Measurements from ENCODE around the gene GAL3ST2. TPM values are rescaled to one million over a fixed set of nuclear protein-coding genes. Genes with fewer than 3 reads are reported as not detected.

GAL3ST2 gene
- total RNA-seq, 1 donor from 2014 or later: not detected

DNA sequence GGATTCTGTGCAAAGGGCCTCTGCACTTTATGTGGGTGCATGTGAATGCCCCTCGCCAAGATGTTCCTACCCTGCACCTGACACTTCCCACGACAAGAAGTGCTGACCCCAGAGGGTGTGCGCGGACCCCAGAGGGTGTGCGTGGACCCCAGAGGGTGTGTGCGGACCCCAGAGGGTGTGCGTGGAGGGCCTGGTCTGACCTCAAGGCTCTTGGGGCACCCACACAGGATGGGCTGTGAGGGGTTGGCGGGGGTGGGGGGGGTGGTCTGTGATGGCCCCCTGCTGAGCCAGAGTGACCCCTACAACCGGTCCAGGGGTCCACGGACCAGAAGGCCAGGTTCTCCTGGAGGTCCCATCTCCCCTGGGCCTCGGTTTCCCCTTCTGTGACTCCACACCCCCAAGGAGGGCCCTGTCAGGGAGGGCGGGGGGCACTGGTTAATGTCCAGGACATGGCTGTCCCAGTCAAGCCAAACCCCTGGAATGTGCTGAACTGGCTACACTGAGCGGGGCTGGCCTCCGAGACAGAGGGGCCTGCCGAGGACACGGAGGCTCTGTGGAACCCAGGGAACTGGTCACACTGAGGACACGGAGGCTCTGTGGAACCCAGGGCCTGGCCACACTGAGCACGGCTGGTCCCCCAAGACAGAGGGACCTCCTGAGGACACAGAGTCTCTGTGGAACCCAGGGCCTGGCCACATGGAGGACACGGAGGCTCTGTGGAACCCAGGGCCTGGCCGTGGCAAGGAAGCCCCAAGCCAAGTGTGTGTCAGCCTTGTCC lies 35.5 kb downstream of the GAL3ST2 start:
- H3K9me3 Mint-ChIP-seq (ENCODE audit: unreplicated experiment): no peaks in the 10 kb centered on the region
- Histone ChIP-seq H3K79me2 (ENCODE audit: insufficient read depth, low read length) (no peaks in the 10 kb centered on the region), H3K27ac (ENCODE audit: low read depth, low read length) (no peak overlapping the region), H3K4me2 (ENCODE audit: low read length) (no peak overlapping the region), H3K36me3 (ENCODE audit: insufficient read depth, low read length) (no peaks in the 10 kb centered on the region), H4K20me1 (ENCODE audit: insufficient read depth, low read length) (no peaks in the 10 kb centered on the region), H3K9me3 (ENCODE audit: insufficient read depth, low read depth, low read length) (no peaks in the 10 kb centered on the region), H3K9ac (ENCODE audit: low read length) (no peak overlapping the region), H2AFZ (ENCODE audit: low read depth, low read length) (no peak overlapping the region), H3K27me3 (ENCODE audit: insufficient read depth, low read length) (no peaks in the 10 kb centered on the region), H3K4me3 (ENCODE audit: insufficient read depth, low read depth, low read length) (no peak overlapping the region), H3K4me1 (ENCODE audit: insufficient read depth, low read length) (no peaks in the 10 kb centered on the region)
- H3K4me1 Mint-ChIP-seq (ENCODE audit: low read depth, unreplicated experiment): peaks cover 5% of the 10 kb centered on the region
- no peak for FAIRE-seq
- no peaks in the 10 kb centered on the region for H3K36me3 Mint-ChIP-seq (ENCODE audit: low read depth, unreplicated experiment)
- no peak for DNase-seq (ENCODE audit: low read depth)
- no peak for TF ChIP-seq EZH2 (IDR thresholded peaks at IDR 0.05; ENCODE audit: insufficient read depth, low read length)
- no peak overlapping the region for H3K4me3 Mint-ChIP-seq (ENCODE audit: unreplicated experiment)
- no peak overlapping the region for H3K27ac Mint-ChIP-seq (ENCODE audit: unreplicated experiment)
- H3K27me3 Mint-ChIP-seq (ENCODE audit: low read depth, unreplicated experiment): peaks cover 4% of the 10 kb centered on the region

- Histone ChIP-seq H3K27ac (ENCODE audit: low read depth, low read length) (no peak overlapping the region), H3K27me3 (ENCODE audit: insufficient read depth, low read length) (no peaks in the 10 kb centered on the region), H2AFZ (ENCODE audit: low read depth, low read length) (no peak overlapping the region), H3K9me3 (ENCODE audit: insufficient read depth, low read depth, low read length) (no peaks in the 10 kb centered on the region), H3K4me2 (ENCODE audit: low read length) (no peak overlapping the region), H3K4me3 (ENCODE audit: insufficient read depth, low read depth, low read length) (no peak overlapping the region), H3K9ac (ENCODE audit: low read length) (no peak overlapping the region), H3K4me1 (ENCODE audit: insufficient read depth, low read length) (no peaks in the 10 kb centered on the region), H3K36me3 (ENCODE audit: insufficient read depth, low read length) (no peaks in the 10 kb centered on the region), H3K79me2 (ENCODE audit: insufficient read depth, low read length) (no peaks in the 10 kb centered on the region), H4K20me1 (ENCODE audit: insufficient read depth, low read length) (no peaks in the 10 kb centered on the region)
- peaks cover 8% of the 10 kb centered on the region for H3K27me3 Mint-ChIP-seq (ENCODE audit: low read depth, unreplicated experiment)
- no peaks in the 10 kb centered on the region for H3K36me3 Mint-ChIP-seq (ENCODE audit: low read depth, unreplicated experiment)
- H3K4me3 Mint-ChIP-seq (ENCODE audit: unreplicated experiment): no peak overlapping the region
- H3K9me3 Mint-ChIP-seq (ENCODE audit: unreplicated experiment): no peaks in the 10 kb centered on the region
- FAIRE-seq (no peak), DNase-seq (ENCODE audit: low read depth) (no peak)
- peaks cover 5% of the 10 kb centered on the region for H3K4me1 Mint-ChIP-seq (ENCODE audit: low read depth, unreplicated experiment)
- no peak for TF ChIP-seq EZH2 (IDR thresholded peaks at IDR 0.05; ENCODE audit: insufficient read depth, low read length)
- TF ChIP-seq, protein P1, sequence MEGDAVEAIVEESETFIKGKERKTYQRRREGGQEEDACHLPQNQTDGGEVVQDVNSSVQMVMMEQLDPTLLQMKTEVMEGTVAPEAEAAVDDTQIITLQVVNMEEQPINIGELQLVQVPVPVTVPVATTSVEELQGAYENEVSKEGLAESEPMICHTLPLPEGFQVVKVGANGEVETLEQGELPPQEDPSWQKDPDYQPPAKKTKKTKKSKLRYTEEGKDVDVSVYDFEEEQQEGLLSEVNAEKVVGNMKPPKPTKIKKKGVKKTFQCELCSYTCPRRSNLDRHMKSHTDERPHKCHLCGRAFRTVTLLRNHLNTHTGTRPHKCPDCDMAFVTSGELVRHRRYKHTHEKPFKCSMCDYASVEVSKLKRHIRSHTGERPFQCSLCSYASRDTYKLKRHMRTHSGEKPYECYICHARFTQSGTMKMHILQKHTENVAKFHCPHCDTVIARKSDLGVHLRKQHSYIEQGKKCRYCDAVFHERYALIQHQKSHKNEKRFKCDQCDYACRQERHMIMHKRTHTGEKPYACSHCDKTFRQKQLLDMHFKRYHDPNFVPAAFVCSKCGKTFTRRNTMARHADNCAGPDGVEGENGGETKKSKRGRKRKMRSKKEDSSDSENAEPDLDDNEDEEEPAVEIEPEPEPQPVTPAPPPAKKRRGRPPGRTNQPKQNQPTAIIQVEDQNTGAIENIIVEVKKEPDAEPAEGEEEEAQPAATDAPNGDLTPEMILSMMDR (IDR thresholded peaks at IDR 0.05; ENCODE audit: insufficient read depth, low read depth, low read length): no peak
- H3K27ac Mint-ChIP-seq (ENCODE audit: unreplicated experiment): no peak overlapping the region
These were observed 36.4 kb downstream of the GAL3ST2 start for GRCh38 chr2:241812730-241813643.

DNA sequence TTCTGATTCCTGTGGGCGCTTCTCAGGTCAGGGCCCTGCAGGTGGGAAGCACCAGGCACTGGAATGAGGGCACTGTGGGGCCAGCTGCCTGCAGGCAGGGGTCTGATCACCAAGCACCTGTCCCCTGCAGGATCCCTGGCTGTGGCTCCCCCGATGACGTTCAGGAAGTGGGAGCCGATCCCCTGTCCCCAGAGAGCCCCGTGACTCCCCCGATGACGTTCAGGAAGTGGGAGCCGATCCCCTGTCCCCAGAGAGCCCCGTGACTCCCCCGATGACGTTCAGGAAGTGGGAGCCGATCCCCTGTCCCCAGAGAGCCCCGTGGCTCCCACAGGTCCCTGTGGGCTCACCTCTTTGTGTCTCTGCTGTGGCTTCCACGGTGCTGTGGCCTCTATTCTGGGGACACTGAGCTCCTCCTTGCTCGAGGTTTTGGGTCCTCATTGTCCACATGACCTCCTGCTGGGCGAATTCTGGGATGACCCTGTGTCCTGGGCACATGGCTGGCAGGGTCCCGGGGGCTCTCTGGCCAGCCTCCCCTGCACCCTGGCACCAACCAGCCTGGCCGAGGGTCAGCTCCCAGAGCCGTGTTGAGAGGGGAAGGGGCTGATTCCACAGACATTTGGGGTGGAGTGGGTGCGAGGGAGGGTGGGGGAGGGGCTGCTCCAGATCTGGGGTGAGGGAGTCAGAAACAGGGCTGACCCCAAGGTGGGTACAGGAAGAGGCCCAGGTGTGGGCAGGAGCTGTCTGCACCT lies 37.2 kb downstream of the GAL3ST2 start:
- no peak for FAIRE-seq
- no peak overlapping the region for H3K4me2 ChIP-seq (ENCODE audit: low read length)
- H3K9me3 ChIP-seq (ENCODE audit: insufficient read depth, low read depth, low read length): no peaks in the 10 kb centered on the region
- no peak overlapping the region for H2AFZ ChIP-seq (ENCODE audit: low read depth, low read length)
- Mint-ChIP-seq H3K4me1 (ENCODE audit: low read depth, unreplicated experiment) (no peaks in the 10 kb centered on the region), H3K27ac (ENCODE audit: unreplicated experiment) (no peak overlapping the region), H3K9me3 (ENCODE audit: unreplicated experiment) (no peaks in the 10 kb centered on the region), H3K36me3 (ENCODE audit: low read depth, unreplicated experiment) (no peaks in the 10 kb centered on the region), H3K4me3 (ENCODE audit: unreplicated experiment) (no peak overlapping the region), H3K27me3 (ENCODE audit: low read depth, unreplicated experiment) (peaks cover 8% of the 10 kb centered on the region)
- no peak overlapping the region for H3K4me3 ChIP-seq (ENCODE audit: insufficient read depth, low read depth, low read length)
- H3K36me3 ChIP-seq (ENCODE audit: insufficient read depth, low read length): no peaks in the 10 kb centered on the region
- no peaks in the 10 kb centered on the region for H4K20me1 ChIP-seq (ENCODE audit: insufficient read depth, low read length)
- H3K4me1 ChIP-seq (ENCODE audit: insufficient read depth, low read length): no peaks in the 10 kb centered on the region
- H3K9ac ChIP-seq (ENCODE audit: low read length): no peak overlapping the region
- no peak overlapping the region for H3K27ac ChIP-seq (ENCODE audit: low read depth, low read length)
- no peaks in the 10 kb centered on the region for H3K27me3 ChIP-seq (ENCODE audit: insufficient read depth, low read length)
- TF ChIP-seq EZH2 (IDR thresholded peaks at IDR 0.05; ENCODE audit: insufficient read depth, low read length): no peak
- TF ChIP-seq, protein P1 (IDR thresholded peaks at IDR 0.05; ENCODE audit: insufficient read depth, low read depth, low read length): no peak
- no peak for DNase-seq (ENCODE audit: low read depth)
- H3K79me2 ChIP-seq (ENCODE audit: insufficient read depth, low read length): no peaks in the 10 kb centered on the region
